Stimulated activated CD8-positive, alpha-beta memory T cell treated with anti-CD3 and anti-CD28 coated beads, Interleukin-4, amount 100 ng/mL, for 4 hours (primary cell): ENCODE measurements around the gene ZC3H7A.

Experiments
- DNase-seq, 2 donors: peaks; one replicate each; pipeline ENCODE4 v3.0.0-alpha.2; 2020; ENCODE audit warnings: low read depth in 2 of 2, low spot score in 1 of 2

ZC3H7A gene

GRCh38 chr16:11737713-11738112 is 59.3 kb downstream of the ZC3H7A start:
- no peak for DNase-seq

DNA sequence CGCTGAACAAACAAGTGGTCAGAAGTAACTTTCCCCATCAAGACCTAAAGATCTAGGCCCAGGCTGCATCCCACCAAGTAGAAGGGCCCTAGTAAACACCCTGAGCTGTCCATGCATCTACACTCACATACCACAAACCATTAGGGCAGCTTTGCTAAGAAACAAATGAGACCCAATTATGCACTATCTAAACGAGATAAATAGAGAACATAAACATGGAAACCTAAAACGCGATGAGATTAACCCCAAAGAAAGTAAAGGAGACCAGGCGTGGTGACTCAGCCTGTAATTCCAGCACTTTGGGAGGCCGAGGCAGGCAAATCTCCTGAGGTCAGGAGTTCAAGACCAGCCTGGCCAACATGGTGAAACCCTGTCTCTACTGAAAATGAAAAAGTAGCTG is 60.2 kb downstream of the ZC3H7A start:
- DNase-seq: no peak

DNA sequence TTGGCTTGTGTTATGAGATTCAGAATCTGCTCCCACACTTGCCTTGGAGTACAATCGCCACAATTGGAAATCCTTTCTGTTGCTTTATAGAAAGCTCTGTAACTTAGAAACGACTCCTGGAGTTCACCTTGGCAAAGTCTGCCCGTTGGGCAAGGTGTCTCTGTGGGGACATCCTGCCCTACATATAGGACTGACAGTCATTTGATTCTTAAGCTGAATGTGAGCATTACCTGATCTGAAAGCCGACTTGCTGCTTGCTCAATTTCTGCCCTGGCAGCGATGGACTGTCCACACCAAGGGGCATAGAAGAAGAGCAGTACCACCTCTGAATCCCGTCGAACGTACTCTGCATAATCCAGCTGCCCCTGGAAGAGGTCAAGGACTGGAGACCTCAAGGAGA is 61.3 kb downstream of the ZC3H7A start:
- DNase-seq: no peak

DNA sequence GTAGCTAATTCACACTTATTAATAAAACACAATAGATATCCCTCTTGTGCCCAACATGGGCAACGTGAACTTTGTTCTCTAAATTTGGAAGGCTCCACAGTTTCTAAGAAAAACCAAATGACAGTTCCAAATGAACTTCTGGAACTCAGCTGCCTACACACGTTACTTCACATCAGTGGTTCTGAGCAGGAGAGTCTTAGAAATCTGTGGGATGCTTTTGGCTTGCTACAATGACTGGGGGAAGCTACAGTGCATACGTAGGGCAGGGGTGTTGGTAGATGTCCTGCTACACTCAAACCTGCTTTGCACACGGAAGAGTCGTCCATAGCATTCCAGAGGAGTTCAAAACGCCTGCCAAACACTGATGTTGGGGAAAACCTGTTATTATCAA is 62.4 kb downstream of the ZC3H7A start:
- DNase-seq: no peak

- DNase-seq: no peak
These were observed 62.9 kb downstream of the ZC3H7A start for GRCh38 chr16:11734025-11734652.

- DNase-seq: no peak
These were observed 65.8 kb downstream of the ZC3H7A start for GRCh38 chr16:11731222-11731621.

DNA sequence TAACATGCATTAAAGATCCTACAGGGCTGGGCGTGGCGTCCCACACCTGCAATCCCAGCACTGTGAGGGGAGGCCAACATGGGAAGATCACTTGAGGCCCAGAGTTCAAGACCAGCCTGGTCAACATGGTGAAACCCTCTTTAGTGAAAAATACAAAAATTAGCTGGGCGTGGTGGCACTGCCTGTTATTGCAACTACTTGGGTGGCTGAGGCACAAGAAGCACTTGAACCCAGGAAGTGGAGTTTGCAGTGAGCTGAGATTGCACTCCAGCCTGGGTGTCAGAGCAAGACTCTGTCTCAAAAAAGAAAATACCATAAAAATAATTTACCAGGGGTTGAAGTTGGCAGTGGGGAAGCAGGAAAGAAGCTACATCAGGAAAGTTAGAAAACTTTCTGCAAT is 67.3 kb downstream of the ZC3H7A start:
- no peak for DNase-seq

DNA sequence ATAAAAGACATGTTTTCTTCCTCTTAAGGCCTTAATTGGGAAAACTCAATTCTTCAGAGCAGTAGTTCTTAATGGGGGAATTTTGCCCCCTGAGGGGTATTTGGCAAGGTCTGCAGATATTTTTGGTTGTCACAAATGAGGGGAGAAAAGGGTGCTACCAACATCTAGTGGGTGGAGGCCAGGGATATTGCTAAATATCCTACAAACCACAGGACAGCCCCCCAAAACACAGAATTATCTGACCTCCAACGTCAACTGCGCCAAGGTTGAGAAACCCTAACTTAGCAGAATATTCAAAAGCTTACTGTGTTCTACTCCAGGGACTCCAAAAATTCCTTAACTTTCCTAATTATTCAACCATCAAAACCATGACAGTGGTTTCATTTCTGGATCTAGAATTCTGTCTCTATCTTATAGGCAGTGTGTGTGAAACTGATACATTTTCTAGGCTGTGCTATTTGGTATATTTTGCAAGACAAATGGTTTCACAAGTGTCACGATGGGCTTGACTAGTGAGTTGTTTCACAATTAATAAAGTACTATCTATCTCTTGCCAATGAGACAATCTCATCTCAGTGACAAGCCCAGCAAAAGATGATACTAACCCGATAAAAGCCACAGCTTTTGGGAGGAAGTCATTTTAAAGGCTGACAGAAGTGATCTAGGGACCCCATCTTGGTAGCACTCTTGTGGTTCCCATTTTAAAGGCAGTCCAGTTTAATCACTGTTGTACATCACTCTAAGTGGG is 69.1 kb downstream of the ZC3H7A start:
- no peak for DNase-seq

DNA sequence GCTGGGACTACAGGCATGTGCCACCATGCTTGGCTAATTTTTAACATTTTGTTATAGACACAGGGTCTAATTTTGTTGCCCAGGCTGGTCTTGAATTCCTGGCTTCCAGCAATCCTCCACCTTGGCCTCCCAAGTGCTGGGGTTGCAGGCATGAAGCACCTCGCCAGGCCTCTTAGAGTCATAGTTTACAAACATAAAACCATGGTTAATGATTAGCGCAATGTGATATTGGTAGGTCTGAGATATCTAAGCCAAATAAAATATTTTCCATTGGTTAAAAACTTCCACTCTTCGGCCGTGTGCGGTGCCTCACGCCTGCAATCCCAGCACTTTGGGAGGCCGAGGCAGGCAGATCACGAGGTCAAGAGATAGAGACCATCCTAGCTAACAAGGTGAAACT is 71.0 kb downstream of the ZC3H7A start:
- no peak for DNase-seq

GRCh38 chr16:11725457-11725856 is 71.6 kb downstream of the ZC3H7A start:
- DNase-seq: no peak

DNA sequence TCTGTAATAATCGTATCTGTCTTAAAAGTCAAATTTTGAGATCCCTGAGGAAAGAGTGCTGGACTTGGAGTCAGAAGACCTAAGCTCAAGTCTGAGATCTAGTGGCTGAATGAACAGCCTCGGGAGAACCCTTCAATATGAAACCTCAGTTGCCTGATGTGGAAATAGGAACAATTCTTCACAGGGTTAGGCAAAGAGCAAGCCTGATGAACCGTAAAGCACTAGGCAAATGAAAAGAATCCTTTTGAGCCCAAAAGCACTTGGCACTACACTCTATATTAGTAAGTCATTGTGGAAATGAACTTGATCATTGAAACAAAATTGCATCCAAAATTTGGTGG is 74.6 kb downstream of the ZC3H7A start:
- no peak for DNase-seq

DNA sequence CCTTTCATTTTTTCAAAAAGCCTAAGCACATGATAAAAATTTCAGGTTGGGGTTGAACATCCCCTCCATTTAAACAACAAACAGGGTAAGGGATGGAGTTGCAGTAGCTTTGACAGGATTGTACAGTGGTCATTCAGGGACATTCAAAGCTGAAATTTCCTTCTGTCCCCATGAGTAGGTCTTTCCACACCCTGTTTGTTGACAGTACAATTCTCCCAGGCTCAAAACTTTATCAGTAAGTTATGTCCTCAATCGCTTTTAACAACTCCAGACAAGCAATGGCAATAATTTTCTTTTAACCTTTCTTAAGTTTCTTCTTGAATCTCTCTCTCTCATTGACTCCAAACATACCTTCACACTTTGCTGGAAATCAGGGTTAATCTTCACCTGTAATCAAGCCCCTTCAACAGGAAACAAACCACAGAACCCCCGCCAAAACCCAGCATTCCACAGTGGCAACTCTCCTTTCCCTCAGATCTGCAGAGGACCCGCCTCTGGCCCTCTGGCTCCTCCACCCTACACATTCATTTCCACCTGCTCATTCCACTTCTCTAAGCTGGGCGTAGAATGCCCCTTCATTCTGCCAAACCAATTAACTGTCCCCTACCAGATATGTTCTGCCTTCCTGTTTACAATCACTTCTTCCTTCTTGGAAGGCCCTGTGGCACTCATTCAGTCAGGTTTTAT is 75.1 kb downstream of the ZC3H7A start:
- DNase-seq: no peak

DNA sequence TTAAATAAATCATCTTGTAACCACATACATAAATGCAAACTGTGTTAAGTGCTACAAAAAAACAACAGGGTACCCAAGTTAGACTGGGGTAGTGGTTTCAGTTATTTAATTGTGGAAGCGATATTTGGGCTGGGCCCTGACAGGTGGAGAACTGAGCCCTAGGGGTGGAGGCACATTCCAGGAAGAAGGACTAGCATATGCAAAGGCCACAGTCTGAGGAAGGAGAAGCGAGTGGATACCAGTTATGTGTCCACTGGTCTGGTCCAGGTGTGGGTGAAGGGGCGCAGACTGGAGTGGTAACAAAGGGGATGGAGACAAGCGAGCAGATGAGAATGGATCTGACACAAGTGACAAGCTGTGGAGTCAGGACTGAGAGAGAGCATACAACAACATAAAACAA is 77.3 kb downstream of the ZC3H7A start:
- no peak for DNase-seq

DNA sequence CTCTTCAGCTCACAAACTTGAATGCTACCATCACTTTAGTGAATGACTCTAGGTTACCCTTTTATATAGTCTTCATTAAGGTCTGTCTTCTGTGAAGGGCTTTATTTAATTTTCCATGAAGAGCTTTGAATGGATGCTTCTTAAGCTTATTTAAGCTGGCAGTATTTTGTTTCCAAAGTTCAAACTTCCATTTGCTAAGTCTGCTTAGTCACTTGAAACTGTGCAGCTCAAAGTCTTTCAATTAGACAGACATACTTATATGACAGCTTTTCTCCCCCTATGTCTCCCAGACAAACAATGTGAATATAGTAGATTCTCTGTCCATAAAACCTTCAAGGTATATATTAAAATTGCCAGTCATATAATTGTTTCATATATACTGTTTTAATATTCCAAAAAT is 77.9 kb downstream of the ZC3H7A start:
- DNase-seq: no peak

DNA sequence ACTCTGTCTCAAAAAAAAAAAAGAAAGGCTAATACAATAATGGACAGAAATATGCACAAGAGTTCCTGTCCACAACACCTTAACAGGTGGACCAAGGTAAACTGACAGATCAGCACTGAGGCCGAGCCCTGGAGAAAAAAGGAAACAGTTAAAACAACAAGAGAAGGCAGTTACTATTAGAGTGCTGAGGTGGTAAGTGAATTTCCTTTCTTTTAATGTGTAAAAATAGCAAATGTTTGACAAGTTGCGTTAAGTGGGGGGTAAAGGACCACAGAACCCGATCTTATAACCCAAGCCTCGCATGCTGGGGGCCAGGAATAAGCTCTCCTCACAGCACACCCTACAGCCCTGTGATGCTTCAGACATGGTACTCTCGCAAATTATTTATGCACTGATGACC is 79.2 kb downstream of the ZC3H7A start:
- DNase-seq: no peak

- DNase-seq: no peak
These were observed 80.7 kb downstream of the ZC3H7A start for GRCh38 chr16:11716336-11716735.

GRCh38 chr16:11715246-11715947 is 81.7 kb downstream of the ZC3H7A start:
- no peak for DNase-seq

GRCh38 chr16:11712122-11712521 is 84.9 kb downstream of the ZC3H7A start:
- no peak for DNase-seq

DNA sequence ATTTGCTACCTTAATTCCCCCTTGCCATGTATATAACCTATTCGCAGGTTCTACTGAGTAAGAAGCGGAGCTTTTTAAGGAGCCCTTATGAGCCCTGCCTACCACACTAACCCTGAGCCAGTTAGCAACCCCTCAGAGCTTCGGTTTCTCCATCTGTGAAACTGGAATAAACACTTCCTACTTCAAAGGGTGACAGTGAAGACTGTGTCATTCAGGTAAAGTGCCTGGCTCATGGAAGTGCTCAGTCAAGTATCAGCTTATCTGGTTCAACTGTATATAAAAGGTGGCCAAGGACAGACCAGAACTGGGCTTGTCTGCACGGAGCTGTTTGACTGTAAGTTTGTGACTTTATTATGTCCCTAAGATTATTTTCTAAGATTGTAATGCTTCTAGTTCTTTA is 85.4 kb downstream of the ZC3H7A start:
- no peak for DNase-seq

DNA sequence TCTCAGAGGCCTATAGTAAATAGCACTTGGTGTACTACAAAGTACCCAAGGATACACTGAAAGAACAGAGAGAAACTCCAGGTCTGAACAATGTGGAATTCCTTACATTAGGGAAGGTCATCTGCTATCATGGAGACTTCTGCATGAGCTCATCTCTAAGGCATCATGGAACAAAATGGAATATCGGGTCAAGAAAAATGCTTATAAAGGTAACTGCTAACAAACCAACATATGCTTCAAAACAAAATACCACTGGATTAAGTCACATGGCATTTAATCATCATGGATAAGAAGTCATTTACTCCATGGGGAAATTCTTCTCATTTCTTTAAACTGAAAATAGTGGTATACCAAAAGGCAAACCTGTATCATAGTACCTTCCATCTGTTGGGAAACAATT is 88.6 kb downstream of the ZC3H7A start:
- no peak for DNase-seq

GRCh38 chr16:11707679-11708197 is 89.3 kb downstream of the ZC3H7A start:
- no peak for DNase-seq
